Measurements from ENCODE around the gene GRAMD1A. TPM values are rescaled to one million over a fixed set of nuclear protein-coding genes. Genes with fewer than 3 reads are reported as not detected.
A peak's percentile ranks its signal among the peaks of the same experiment; 100 is the strongest.

Gene GRAMD1A
- total and polyA plus RNA-seq, 2 of the 8 experiments (the other 6 are each of a cell fraction or from before 2014, with no cell fraction given), result 113 to 154 TPM

DNA sequence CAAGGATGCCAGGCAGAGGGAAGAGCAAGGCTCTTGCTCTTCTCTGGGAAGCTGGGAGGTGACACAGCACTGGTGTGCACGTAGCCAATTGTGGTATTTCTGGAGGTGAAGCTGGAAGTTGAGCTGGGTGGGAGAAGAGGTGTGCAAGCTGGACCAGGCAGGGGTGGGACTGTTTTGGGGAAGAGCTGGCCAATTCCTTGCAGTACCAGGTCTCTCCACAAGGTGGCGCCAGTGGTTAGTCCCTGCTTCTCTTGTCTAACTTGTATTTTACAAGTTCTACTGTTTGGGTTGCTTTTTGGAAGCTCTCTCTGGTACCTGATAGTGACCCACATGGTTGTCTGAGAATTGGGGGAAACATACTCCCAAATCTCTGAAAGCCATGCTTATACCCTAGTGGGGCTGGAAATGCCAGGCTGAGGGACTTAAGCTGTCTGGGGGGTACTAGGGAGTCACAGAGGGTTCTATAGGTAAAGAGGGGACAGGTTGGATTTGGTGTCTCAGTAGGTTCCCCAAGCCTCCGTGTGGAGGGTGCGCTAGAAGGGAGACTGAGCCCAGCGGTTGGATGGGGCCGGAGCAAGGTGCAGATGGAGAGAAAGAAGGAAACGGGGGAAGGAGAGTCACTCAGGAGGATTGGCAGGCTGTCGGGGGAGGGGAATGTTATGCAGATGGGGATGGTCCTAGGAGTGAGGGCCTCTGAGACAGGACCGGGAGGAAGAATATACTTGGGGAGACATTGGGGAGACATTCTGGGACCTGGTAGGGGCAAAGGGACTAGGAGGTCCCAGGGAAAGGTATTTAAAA, 44.4 kb downstream of the GRAMD1A start:
- Histone ChIP-seq H3K9ac (replicated peaks in 1 of 4; ENCODE audit: extremely low read depth in 1 of 4, low read depth in 3 of 4, low read length in 3 of 4) (no peak overlapping the region), H3K4ac (replicated peaks; ENCODE audit: insufficient read length, low read depth, low read length) (no peak overlapping the region), H3K4me3 (ENCODE audit: extremely low read depth in 1 of 4, insufficient read depth in 2 of 4, low read depth in 3 of 4, low read length in 4 of 4) (no peak overlapping the region), H3K14ac (ENCODE audit: insufficient read length) (no peak overlapping the region), H2AFZ (ENCODE audit: low read length) (no peak overlapping the region), H3K36me3 (ENCODE audit: control insufficient read depth in 2 of 4, insufficient read depth in 4 of 4, low read length in 3 of 4) (no peaks in the 10 kb centered on the region; a peak in 1 of 8 replicates), H3K4me1 (replicated peaks in 1 of 4; ENCODE audit: control insufficient read depth in 3 of 4, insufficient read depth in 4 of 4, low read length in 3 of 4) (peaks cover 5 to 37% (median 23%) of the 10 kb centered on the region in 4 experiments), H2BK20ac (ENCODE audit: low read length) (0 out of 2 replicates have a peak overlapping the region, but pooled peaks have one; percentile 7), H2BK15ac (ENCODE audit: low read length) (no peak overlapping the region; the same call in 1 of the 2 replicates), H2BK120ac (replicated peaks; ENCODE audit: low read depth, low read length) (no peak overlapping the region), H2AK5ac (ENCODE audit: low read depth, low read length) (no peak overlapping the region), H3K79me1 (ENCODE audit: low read depth, low read length) (no peaks in the 10 kb centered on the region), H3K4me2 (ENCODE audit: insufficient read depth in 1 of 2, low read depth in 2 of 2, low read length in 2 of 2) (peak overlapping the region in 1 of 2 experiments; percentile 8; a peak in 1 of 4 replicates), H4K8ac (ENCODE audit: extremely low read depth, insufficient read depth, low read length) (no peak overlapping the region), H3K23ac (ENCODE audit: insufficient read length) (no peak overlapping the region), H3K18ac (ENCODE audit: extremely low read depth, low read length) (no peak overlapping the region), H3K23me2 (ENCODE audit: low read depth, low read length) (peaks cover 7% of the 10 kb centered on the region; the same call in 1 of the 2 replicates), H2BK5ac (ENCODE audit: low read depth, low read length) (no peak overlapping the region), H3K79me2 (ENCODE audit: control insufficient read depth in 1 of 2, insufficient read depth in 2 of 2, low read length in 2 of 2) (peaks cover 0 to 12% of the 10 kb centered on the region in 2 experiments; a peak in 1 of 4 replicates), H4K91ac (replicated peaks; ENCODE audit: insufficient read length, low read length) (no peak overlapping the region), H2BK12ac (ENCODE audit: low read depth, low read length) (0 out of 2 replicates have a peak overlapping the region, but pooled peaks have one; percentile 41), H3K9me3 (ENCODE audit: insufficient read depth in 2 of 2, low read depth in 1 of 2, low read length in 1 of 2) (no peaks in the 10 kb centered on the region), H4K20me1 (replicated peaks in 1 of 2; ENCODE audit: control insufficient read depth in 1 of 2, insufficient read depth in 2 of 2, low read length in 2 of 2) (peaks cover 2 to 5% of the 10 kb centered on the region in 2 experiments), H3K27me3 (replicated peaks in 1 of 4; ENCODE audit: control insufficient read depth in 3 of 4, extremely low read depth in 1 of 4, insufficient read depth in 3 of 4, low read length in 3 of 4) (no peaks in the 10 kb centered on the region), H3K27ac (ENCODE audit: low read depth, low read length) (no peak overlapping the region), H4K5ac (ENCODE audit: insufficient read length, low read depth, low read length) (no peak overlapping the region), H3K56ac (replicated peaks; ENCODE audit: insufficient read length, low read depth, low read length) (no peak overlapping the region)
- WGBS, 2 experiments (ENCODE audit: extremely low coverage in 1 of 2, insufficient coverage in 1 of 2, insufficient read length in 1 of 2, insufficient replicate concordance in 2 of 2, low coverage in 1 of 2, low lambda C conversion rate in 2 of 2, missing lambda C conversion rate in 1 of 2), result 64% methylated on average over 9 of the region's 9 CpGs; no CpG with 5 or more reads in 1 of the 2 experiments
- ChIA-PET POLR2A (ENCODE audit: partially characterized antibody) (interaction anchor here (0.8 to 2.5 kb wide), 7 partner anchors 10 to 108 kb away, joined by 3 to 18 read pairs (median 4); no protein-coding TSS in a partner anchor), CTCF (ENCODE audit: partially characterized antibody) (interaction anchor here (0.6 to 6.4 kb wide), 46 partner anchors 9 to 309 kb away, joined by 3 to 105 read pairs (median 4); partner anchors contain the start of genes FXYD1, FXYD3 and LGI4)
- peak; percentile 50 for FAIRE-seq
- peak in 1 of 2 experiments; percentile 95 for DNase-seq (ENCODE audit: low read depth in 1 of 2, low spot score in 2 of 2)
- no peak for TF ChIP-seq NANOG (IDR thresholded peaks at IDR 0.05; ENCODE audit: insufficient read depth, low read depth, low read length, poor library complexity, severe bottlenecking)
- TF ChIP-seq RBBP5 (IDR thresholded peaks at IDR 0.05; ENCODE audit: borderline replicate concordance, low read depth, low read length), result no peak
- TF ChIP-seq KDM1A (IDR thresholded peaks at IDR 0.05; ENCODE audit: borderline replicate concordance, low read length), result peak; percentile 99
- no peak for TF ChIP-seq SIRT6 (IDR thresholded peaks at IDR 0.05; ENCODE audit: low read length)
- TF ChIP-seq RAD21 (IDR thresholded peaks at IDR 0.05 in 1 of 2, conservative IDR thresholded peaks at IDR 0.05 in 1 of 2; ENCODE audit: low read depth in 2 of 2, low read length in 2 of 2), result peak; percentile 66 to 72
- TF ChIP-seq POU5F1 (IDR thresholded peaks at IDR 0.05; ENCODE audit: low read depth, low read length), result no peak
- TF ChIP-seq HDAC6 (IDR thresholded peaks at IDR 0.05; ENCODE audit: low read depth, low read length), result no peak
- TF ChIP-seq CBX5 (IDR thresholded peaks at IDR 0.05; ENCODE audit: low read depth, low read length), result no peak
- no peak for TF ChIP-seq YY1 (IDR thresholded peaks at IDR 0.05; ENCODE audit: low read depth, low read length)
- no peak; the same call in 1 of the 2 replicates for TF ChIP-seq USF2 (IDR thresholded peaks at IDR 0.05; ENCODE audit: low read length)

Data from H1 (cell line).